GM13976 (cell line): ENCODE data around the gene ADGRB2.

Source experiments
- DNase-seq: peaks from one replicate; pipeline ENCODE4 v3.0.0; 2012; ENCODE audit warnings: low spot score
- CTCF ChIP-seq: IDR thresholded peaks from 2 replicates; pipeline ENCODE4 v1.5.1; 2012; ENCODE audit warnings: borderline replicate concordance, mild to moderate bottlenecking; ENCODE audit not compliant: insufficient read depth; ENCODE audit errors: extremely low read depth, missing control alignments, control extremely low read depth
- in situ Hi-C: fragments of 300-500 bp; cut with MboI; formaldehyde crosslinking; loops from one replicate; pipeline ENCODE4 v1.12.0; 2022; ENCODE audit warnings: low sequenced_read_pairs, mixed read lengths, inconsistent platforms; ENCODE audit not compliant: unreplicated experiment

The ADGRB2 gene

GRCh38 chr1:31805318-31805717 lies 41.2 kb upstream of the ADGRB2 start:
- DNase-seq, result no peak
- TF ChIP-seq CTCF, result no peak

GRCh38 chr1:31804098-31804497 lies 40.0 kb upstream of the ADGRB2 start:
- in situ Hi-C loops, result no loop called here
- no peak for TF ChIP-seq CTCF

More at GRCh38 chr1:31805318-31805717, 41.2 kb upstream of the ADGRB2 start:
- in situ Hi-C loops, result no loop called here

GRCh38 chr1:31803610-31804009 lies 39.5 kb upstream of the ADGRB2 start:
- in situ Hi-C loops, result no loop called here
- no peak for DNase-seq
- no peak for TF ChIP-seq CTCF

More at GRCh38 chr1:31804098-31804497, 40.0 kb upstream of the ADGRB2 start:
- no peak for DNase-seq

- no peak for TF ChIP-seq CTCF
- in situ Hi-C loops, result no loop called here
- DNase-seq, result no peak
Measured at GRCh38 chr1:31802190-31803150, 38.3 kb upstream of the ADGRB2 start.

GRCh38 chr1:31801458-31801857 lies 37.3 kb upstream of the ADGRB2 start:
- no peak for TF ChIP-seq CTCF
- no peak for DNase-seq
- in situ Hi-C loops, result no loop called here

- no peak for TF ChIP-seq CTCF
- DNase-seq, result no peak
- in situ Hi-C loops, result no loop called here
Measured at GRCh38 chr1:31800674-31800967, 36.5 kb upstream of the ADGRB2 start.
